KMS-11 (cell line): ENCODE results near the gene ADCY7.

ENCODE experiments used
- H2AFZ ChIP-seq: fragments of 200-600 bp; sonication (generic); 2 replicates; pipeline ENCODE4 v1.6.1; 2016; ENCODE audit warnings: antibody characterized with exemption, mixed run types, low read depth
- H3K27ac ChIP-seq: fragments of 200-600 bp; sonication (generic); 2 replicates; pipeline ENCODE4 v1.6.1; 2016; ENCODE audit warnings: mild to moderate bottlenecking, mixed run types
- H3K27me3 ChIP-seq: fragments of 200-600 bp; sonication (generic); 2 replicates; pipeline ENCODE4 v1.6.1; 2017; ENCODE audit warnings: mild to moderate bottlenecking, low read depth, mixed run types, moderate library complexity; ENCODE audit not compliant: insufficient read depth
- H3K36me3 ChIP-seq: fragments of 200-600 bp; sonication (generic); 2 replicates; pipeline ENCODE4 v1.6.1; 2017; ENCODE audit warnings: mild to moderate bottlenecking, mixed run types; ENCODE audit not compliant: insufficient read depth
- H3K4me1 ChIP-seq: fragments of 200-600 bp; sonication (generic); 2 replicates; pipeline ENCODE4 v1.6.1; 2016; ENCODE audit warnings: mild to moderate bottlenecking, low read depth, mixed run types; ENCODE audit not compliant: poor library complexity, severe bottlenecking
- H3K4me2 ChIP-seq: fragments of 200-600 bp; sonication (generic); 2 replicates; pipeline ENCODE4 v1.7.0; 2016; ENCODE audit warnings: mild to moderate bottlenecking, mixed run types
- H3K4me3 ChIP-seq: fragments of 200-600 bp; sonication (generic); IDR thresholded peaks from 2 replicates; pipeline ENCODE4 v1.6.1; 2017; ENCODE audit warnings: low read depth, low read length, mixed read lengths; ENCODE audit not compliant: insufficient read depth
- H3K79me2 ChIP-seq: fragments of 200-600 bp; sonication (generic); 2 replicates; pipeline ENCODE4 v1.6.1; 2016; ENCODE audit warnings: low read depth, mixed run types; ENCODE audit not compliant: insufficient read depth
- H3K9ac ChIP-seq: fragments of 200-600 bp; sonication (generic); 2 replicates; pipeline ENCODE4 v1.6.1; 2016; ENCODE audit warnings: mild to moderate bottlenecking, mixed run types
- H4K20me1 ChIP-seq: fragments of 200-600 bp; sonication (generic); 2 replicates; pipeline ENCODE4 v1.6.1; 2016; ENCODE audit warnings: mild to moderate bottlenecking, mixed run types; ENCODE audit not compliant: insufficient read depth
- TF ChIP-seq, protein P1 (sequence below): fragments of 200-600 bp; sonication (generic); conservative IDR thresholded peaks from 2 replicates; pipeline ENCODE4 v1.6.1; 2017; ENCODE audit warnings: low read depth, mild to moderate bottlenecking, antibody characterized with exemption, low read length, moderate library complexity, mixed read lengths

ADCY7 gene

GRCh38 chr16:50315346-50315997, 49.1 kb downstream of the ADCY7 start:
- Histone ChIP-seq H3K4me1 (peaks cover 8% of the 10 kb centered on the region), H2AFZ (no peak overlapping the region), H3K79me2 (no peaks in the 10 kb centered on the region), H3K4me3 (no peak overlapping the region), H4K20me1 (no peaks in the 10 kb centered on the region), H3K36me3 (no peaks in the 10 kb centered on the region), H3K27ac (no peak overlapping the region), H3K9ac (no peak overlapping the region), H3K27me3 (no peaks in the 10 kb centered on the region), H3K4me2 (no peak overlapping the region)
- TF ChIP-seq, protein P1, sequence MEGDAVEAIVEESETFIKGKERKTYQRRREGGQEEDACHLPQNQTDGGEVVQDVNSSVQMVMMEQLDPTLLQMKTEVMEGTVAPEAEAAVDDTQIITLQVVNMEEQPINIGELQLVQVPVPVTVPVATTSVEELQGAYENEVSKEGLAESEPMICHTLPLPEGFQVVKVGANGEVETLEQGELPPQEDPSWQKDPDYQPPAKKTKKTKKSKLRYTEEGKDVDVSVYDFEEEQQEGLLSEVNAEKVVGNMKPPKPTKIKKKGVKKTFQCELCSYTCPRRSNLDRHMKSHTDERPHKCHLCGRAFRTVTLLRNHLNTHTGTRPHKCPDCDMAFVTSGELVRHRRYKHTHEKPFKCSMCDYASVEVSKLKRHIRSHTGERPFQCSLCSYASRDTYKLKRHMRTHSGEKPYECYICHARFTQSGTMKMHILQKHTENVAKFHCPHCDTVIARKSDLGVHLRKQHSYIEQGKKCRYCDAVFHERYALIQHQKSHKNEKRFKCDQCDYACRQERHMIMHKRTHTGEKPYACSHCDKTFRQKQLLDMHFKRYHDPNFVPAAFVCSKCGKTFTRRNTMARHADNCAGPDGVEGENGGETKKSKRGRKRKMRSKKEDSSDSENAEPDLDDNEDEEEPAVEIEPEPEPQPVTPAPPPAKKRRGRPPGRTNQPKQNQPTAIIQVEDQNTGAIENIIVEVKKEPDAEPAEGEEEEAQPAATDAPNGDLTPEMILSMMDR, result no peak

GRCh38 chr16:50316102-50316847, 49.9 kb downstream of the ADCY7 start:
- Histone ChIP-seq H3K27ac (no peak overlapping the region; the same call in 1 of the 2 replicates), H3K9ac (no peak overlapping the region), H3K79me2 (no peaks in the 10 kb centered on the region), H2AFZ (no peak overlapping the region), H3K4me1 (peaks cover 8% of the 10 kb centered on the region), H3K4me3 (no peak overlapping the region), H3K36me3 (no peaks in the 10 kb centered on the region; the same call in 1 of the 2 replicates), H4K20me1 (no peaks in the 10 kb centered on the region), H3K4me2 (no peak overlapping the region), H3K27me3 (no peaks in the 10 kb centered on the region)
- TF ChIP-seq, protein P1, result no peak

- Histone ChIP-seq H3K9ac (no peak overlapping the region), H4K20me1 (no peaks in the 10 kb centered on the region), H3K4me1 (peaks cover 8% of the 10 kb centered on the region), H3K4me3 (no peak overlapping the region), H2AFZ (no peak overlapping the region), H3K27ac (no peak overlapping the region; the same call in 1 of the 2 replicates), H3K79me2 (no peaks in the 10 kb centered on the region), H3K4me2 (no peak overlapping the region), H3K36me3 (no peaks in the 10 kb centered on the region; the same call in 1 of the 2 replicates), H3K27me3 (no peaks in the 10 kb centered on the region)
- TF ChIP-seq, protein P1, result no peak
These were observed 50.7 kb downstream of the ADCY7 start for GRCh38 chr16:50316848-50317630.

- no peak overlapping the region for H3K4me3 ChIP-seq
- H3K9ac ChIP-seq, result no peak overlapping the region
- no peaks in the 10 kb centered on the region for H3K27me3 ChIP-seq
- no peaks in the 10 kb centered on the region for H3K79me2 ChIP-seq
- no peaks in the 10 kb centered on the region for H4K20me1 ChIP-seq
- no peaks in the 10 kb centered on the region; the same call in 1 of the 2 replicates for H3K36me3 ChIP-seq
- TF ChIP-seq, protein P1, result no peak
- peaks cover 8% of the 10 kb centered on the region for H3K4me1 ChIP-seq
- H3K27ac ChIP-seq, result no peak overlapping the region
- H3K4me2 ChIP-seq, result no peak overlapping the region
- H2AFZ ChIP-seq, result no peak overlapping the region
These were observed 52.6 kb downstream of the ADCY7 start for GRCh38 chr16:50318796-50319578.
